Spleen (tissue), 11 donors: ENCODE data around the gene CHD2. TPM values are rescaled to one million over a fixed set of nuclear protein-coding genes. Genes with fewer than 3 reads are reported as not detected.
A peak's percentile ranks its signal among the peaks of the same experiment; 100 is the strongest.

Experiments
- DNase-seq: peaks from one replicate; pipeline ENCODE4 v3.0.0-alpha.2; 2020
- H3K27ac ChIP-seq, 8 donors: fragments of 200-600 bp; sonication (generic) in 7 of 8; 1 replicate in 4 of 8; 2 replicates in 4 of 8; pipeline versions ENCODE4 v1.5.0 to v1.8.0; 2016 to 2021; ENCODE audit warnings: inconsistent platforms in 4 of 8, mild to moderate bottlenecking in 4 of 8, moderate library complexity in 1 of 8
- H3K27me3 ChIP-seq, 7 donors: fragments of 200-600 bp; sonication (generic) in 6 of 7; replicated peaks in 1 of 7; 1 replicate in 4 of 7; 2 replicates in 3 of 7; pipeline versions ENCODE4 v1.5.0 to v1.8.0; 2016 to 2021; ENCODE audit warnings: inconsistent platforms in 3 of 7, mild to moderate bottlenecking in 1 of 7
- H3K36me3 ChIP-seq, 6 donors: fragments of 200-600 bp; sonication (generic) in 5 of 6; 1 replicate in 4 of 6; 2 replicates in 2 of 6; pipeline versions ENCODE4 v1.5.0 to v1.8.0; 2016 to 2021; ENCODE audit warnings: inconsistent platforms in 2 of 6
- H3K4me1 ChIP-seq, 6 donors: fragments of 200-600 bp; sonication (generic) in 5 of 6; 1 replicate in 3 of 6; 2 replicates in 3 of 6; pipeline versions ENCODE4 v1.5.0 to v1.8.0; 2016 to 2021; ENCODE audit warnings: inconsistent platforms in 3 of 6
- H3K4me3 ChIP-seq, 8 donors: fragments of 200-600 bp; sonication (generic) in 7 of 8; 1 replicate in 4 of 8; 2 replicates in 4 of 8; pipeline versions ENCODE4 v1.5.0 to v1.8.0; 2016 to 2021; ENCODE audit warnings: inconsistent platforms in 4 of 8, mild to moderate bottlenecking in 4 of 8, moderate library complexity in 2 of 8
- H3K9me3 ChIP-seq, 8 donors: fragments of 200-600 bp; sonication (generic) in 7 of 8; 1 replicate in 4 of 8; 2 replicates in 4 of 8; pipeline versions ENCODE4 v1.5.0 to v1.8.0; 2016 to 2021; ENCODE audit warnings: inconsistent platforms in 4 of 8
- POLR2A ChIP-seq, 3 donors: fragments of 450-650 bp; IDR thresholded peaks; one replicate each; pipeline ENCODE4 v1.5.1; 2017; ENCODE audit warnings: antibody characterized with exemption in 3 of 3, mild to moderate bottlenecking in 1 of 3
- POLR2AphosphoS5 ChIP-seq, 3 donors: sonication (generic); formaldehyde crosslinking; IDR thresholded peaks; one replicate each; pipeline ENCODE4 v1.5.1; 2017; ENCODE audit warnings: antibody characterized with exemption in 3 of 3
- WGBS, 5 donors: extraction: QIAGEN DNeasy Blood & Tissue Kit in 3 of 5; methylation state at CpG; one replicate each; pipeline versions ENCODE4 v1.1.5 to v1.1.7; 2013 to 2018; 5-methylcytosine and 5-hydroxymethylcytosine counted together
- intact Hi-C: fragments of 100-400 bp; cut with DNase I; formaldehyde crosslinking; loops from one replicate; pipeline ENCODE4 v1.15.0; 2023; ENCODE audit warnings: low total_unique reads
- polyA plus RNA-seq, 3 donors: library from polyadenylated mRNA; stranded (reverse); fragments of 200-250 nt; gene quantifications; one replicate each; pipeline ENCODE4 v1.2.1, GENCODE V29; 2013
- total RNA-seq, 7 donors: library from RNA; depleted of rRNA in 3 of 7; stranded (reverse); fragments of >200 nt in 3 of 7; fragmentation: NEBNext Ultra II Directional in 4 of 7; extraction: Animal tissue kit (Norgen Biotek cat#: 25700) in 4 of 7; gene quantifications; one replicate each; pipeline versions ENCODE4 v1.1.0 to v1.2.1, GENCODE V29; 2016 to 2021
- TF ChIP-seq, protein P1 (sequence below), 11 experiments: fragments of 200-600 bp in 7 of 11; fragments of 450-650 bp in 4 of 11; sonication (generic) in 4 of 11; IDR thresholded peaks in 8 of 11; conservative IDR thresholded peaks in 3 of 11; 1 replicate in 7 of 11; 2 replicates in 4 of 11; pipeline versions ENCODE4 v1.4.0 to v1.8.0; 2016 to 2021; ENCODE audit warnings: antibody characterized with exemption in 11 of 11, inconsistent platforms in 4 of 11, mild to moderate bottlenecking in 1 of 11
- donor health status: healthy with polysubstance abuse.
- donor health status: DM: no; HTN: no; CAD: no; lungs with moderate emphysema.
- donor health status: DM: no; HTN: no; CAD: no.
- donor health status: Bipolar disorder and iron deficiency.
- donor health status: healthy.
- donor health status: DM: no; HTN: no; CAD: no.
- donor health status: DM: yes; HTN: yes; CAD: no.

Gene CHD2
- total and polyA plus RNA-seq, 10 donors: 37.3 to 232 (median 170) TPM

DNA sequence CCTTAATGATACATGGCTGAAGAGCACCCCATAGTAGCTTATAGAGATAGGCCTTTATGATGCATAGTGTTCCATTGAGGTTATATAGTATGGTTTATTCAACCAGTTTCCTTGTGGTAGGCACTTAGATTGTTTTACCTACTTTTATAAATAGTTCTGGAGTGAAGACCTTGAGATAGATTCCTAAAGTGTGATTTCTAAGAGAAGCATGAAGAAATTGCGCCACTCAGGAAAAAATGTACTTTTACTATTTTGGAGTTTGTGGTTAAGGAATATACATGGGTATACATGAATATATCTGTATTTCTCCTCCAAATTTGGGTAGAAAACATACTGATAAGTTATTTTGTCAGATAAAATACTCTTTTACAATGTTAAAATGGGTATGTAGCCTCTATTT is 70.5 kb downstream of the CHD2 start:
- H3K27ac ChIP-seq: no peak overlapping the region
- no peaks in the 10 kb centered on the region for H3K9me3 ChIP-seq
- H3K36me3 ChIP-seq: peaks cover 10 to 99% (median 87%) of the 10 kb centered on the region in 6 donors
- no peak overlapping the region for H3K4me3 ChIP-seq
- no peaks in the 10 kb centered on the region for H3K27me3 ChIP-seq
- DNase-seq: no peak
- peaks cover 6 to 43% (median 10%) of the 10 kb centered on the region in 6 donors for H3K4me1 ChIP-seq
- 96 to 100% (median 97%) methylated on average over 1 of the region's 1 CpG for WGBS, 5 donors
- TF ChIP-seq, protein P1, sequence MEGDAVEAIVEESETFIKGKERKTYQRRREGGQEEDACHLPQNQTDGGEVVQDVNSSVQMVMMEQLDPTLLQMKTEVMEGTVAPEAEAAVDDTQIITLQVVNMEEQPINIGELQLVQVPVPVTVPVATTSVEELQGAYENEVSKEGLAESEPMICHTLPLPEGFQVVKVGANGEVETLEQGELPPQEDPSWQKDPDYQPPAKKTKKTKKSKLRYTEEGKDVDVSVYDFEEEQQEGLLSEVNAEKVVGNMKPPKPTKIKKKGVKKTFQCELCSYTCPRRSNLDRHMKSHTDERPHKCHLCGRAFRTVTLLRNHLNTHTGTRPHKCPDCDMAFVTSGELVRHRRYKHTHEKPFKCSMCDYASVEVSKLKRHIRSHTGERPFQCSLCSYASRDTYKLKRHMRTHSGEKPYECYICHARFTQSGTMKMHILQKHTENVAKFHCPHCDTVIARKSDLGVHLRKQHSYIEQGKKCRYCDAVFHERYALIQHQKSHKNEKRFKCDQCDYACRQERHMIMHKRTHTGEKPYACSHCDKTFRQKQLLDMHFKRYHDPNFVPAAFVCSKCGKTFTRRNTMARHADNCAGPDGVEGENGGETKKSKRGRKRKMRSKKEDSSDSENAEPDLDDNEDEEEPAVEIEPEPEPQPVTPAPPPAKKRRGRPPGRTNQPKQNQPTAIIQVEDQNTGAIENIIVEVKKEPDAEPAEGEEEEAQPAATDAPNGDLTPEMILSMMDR (IDR thresholded peaks at IDR 0.05 in 8 of 11, conservative IDR thresholded peaks at IDR 0.05 in 3 of 11): no peak
- TF ChIP-seq POLR2A (IDR thresholded peaks at IDR 0.05) (no peak), POLR2AphosphoS5 (IDR thresholded peaks at IDR 0.05) (no peak)
- intact Hi-C loops: no loop called here

DNA sequence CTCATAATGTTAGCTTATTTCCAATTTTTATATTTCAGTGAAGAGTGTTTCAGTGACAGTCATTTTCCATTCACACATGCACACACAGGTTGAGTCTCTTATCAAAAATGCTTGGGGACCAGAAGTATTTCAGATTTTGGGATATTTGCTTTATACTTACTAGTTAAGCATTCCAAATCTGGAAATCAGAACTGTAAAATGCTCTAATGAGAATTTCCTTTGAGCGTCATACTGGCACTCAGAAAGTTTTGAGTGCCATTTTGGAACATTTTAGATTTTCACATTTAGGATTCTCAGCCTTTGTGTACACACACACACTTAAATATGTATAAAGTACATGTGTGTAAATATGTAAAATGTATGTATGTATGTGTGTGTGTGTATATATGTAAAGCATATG is 71.0 kb downstream of the CHD2 start:
- Histone ChIP-seq H3K27ac (peak overlapping the region in 1 of 8 donors; percentile 28), H3K9me3 (no peaks in the 10 kb centered on the region), H3K4me3 (no peak overlapping the region), H3K36me3 (peaks cover 10 to 99% (median 89%) of the 10 kb centered on the region in 6 donors), H3K27me3 (no peaks in the 10 kb centered on the region), H3K4me1 (peaks cover 6 to 43% (median 10%) of the 10 kb centered on the region in 6 donors)
- intact Hi-C loops: no loop called here
- no peak for DNase-seq
- TF ChIP-seq, protein P1 (IDR thresholded peaks at IDR 0.05 in 8 of 11, conservative IDR thresholded peaks at IDR 0.05 in 3 of 11): no peak
- TF ChIP-seq POLR2A (IDR thresholded peaks at IDR 0.05) (no peak), POLR2AphosphoS5 (IDR thresholded peaks at IDR 0.05) (no peak)
- 94 to 100% (median 98%) methylated on average over 1 of the region's 1 CpG for WGBS, 5 donors

DNA sequence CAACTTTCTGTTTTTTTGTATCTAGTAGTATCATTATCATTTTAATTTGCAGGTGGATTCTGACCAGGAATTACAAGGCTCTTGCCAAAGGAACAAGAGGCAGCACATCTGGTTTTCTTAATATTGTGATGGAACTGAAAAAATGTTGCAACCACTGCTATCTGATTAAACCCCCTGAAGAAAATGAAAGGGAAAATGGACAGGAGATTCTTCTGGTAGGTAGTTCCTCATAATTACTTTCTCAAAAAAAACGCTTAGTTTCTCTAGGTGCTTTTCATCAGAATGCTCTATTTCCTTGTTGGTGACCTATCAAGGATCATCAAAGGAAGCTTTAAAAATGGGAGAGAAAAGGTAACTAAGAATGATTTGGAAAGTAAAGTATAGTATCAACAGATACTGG is 71.6 kb downstream of the CHD2 start:
- H3K36me3 ChIP-seq: peaks cover 10 to 99% (median 91%) of the 10 kb centered on the region in 6 donors

DNA sequence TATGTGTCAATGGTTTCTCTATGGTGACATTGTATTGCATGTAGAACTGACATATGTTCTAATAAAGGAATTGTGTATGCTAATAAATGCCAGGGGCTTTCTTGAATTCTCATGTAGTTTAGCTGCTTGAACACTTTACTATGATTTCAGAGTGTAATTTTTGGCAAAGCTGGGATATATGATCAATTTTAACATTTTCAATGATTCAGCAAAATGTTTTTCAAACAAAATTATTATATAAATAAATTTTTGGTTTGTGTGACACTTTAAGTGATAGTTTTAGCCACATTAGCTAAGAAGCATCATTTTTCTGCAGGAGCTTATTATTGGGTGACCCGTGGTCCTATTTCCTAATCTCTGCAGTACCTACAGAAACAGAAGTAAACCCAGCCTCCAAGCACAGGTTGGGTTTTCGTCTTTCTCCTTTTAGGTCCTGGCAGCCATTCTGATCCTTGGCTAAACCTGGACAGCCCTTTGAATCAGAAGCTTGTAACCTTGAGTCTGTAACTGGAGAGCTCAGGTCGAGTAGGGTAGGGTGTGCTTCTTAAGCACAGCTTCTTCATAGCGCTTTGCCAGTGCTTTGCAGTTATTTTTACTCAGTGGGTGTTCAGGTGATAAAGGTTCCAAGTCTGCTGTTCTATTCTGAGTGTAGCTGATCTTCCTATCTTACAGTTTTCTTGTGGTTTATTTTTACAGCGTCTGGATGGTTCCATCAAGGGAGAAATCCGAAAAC is 74.2 kb downstream of the CHD2 start:
- Histone ChIP-seq H3K4me1 (peaks cover 3 to 28% (median 10%) of the 10 kb centered on the region in 6 donors), H3K27ac (no peak overlapping the region), H3K9me3 (no peaks in the 10 kb centered on the region), H3K4me3 (no peak overlapping the region), H3K27me3 (no peaks in the 10 kb centered on the region), H3K36me3 (peaks cover 7 to 99% (median 90%) of the 10 kb centered on the region in 6 donors)
- TF ChIP-seq POLR2AphosphoS5 (IDR thresholded peaks at IDR 0.05): no peak
- no peak for TF ChIP-seq POLR2A (IDR thresholded peaks at IDR 0.05)
- TF ChIP-seq, protein P1 (IDR thresholded peaks at IDR 0.05 in 8 of 11, conservative IDR thresholded peaks at IDR 0.05 in 3 of 11): no peak
- no peak for DNase-seq
- intact Hi-C loops: no loop called here
- 91 to 94% (median 93%) methylated on average over 6 of the region's 6 CpGs for WGBS, 5 donors

More for the DNA sequence above, 71.6 kb downstream of the CHD2 start:
- 44 to 66% (median 55%) methylated on average over 1 of the region's 1 CpG for WGBS, 5 donors
- Histone ChIP-seq H3K4me1 (peaks cover 6 to 43% (median 10%) of the 10 kb centered on the region in 6 donors), H3K27me3 (no peaks in the 10 kb centered on the region), H3K4me3 (no peak overlapping the region), H3K9me3 (no peaks in the 10 kb centered on the region), H3K27ac (peak overlapping the region in 1 of 8 donors; percentile 28)
- DNase-seq: no peak
- TF ChIP-seq, protein P1 (IDR thresholded peaks at IDR 0.05 in 8 of 11, conservative IDR thresholded peaks at IDR 0.05 in 3 of 11): no peak
- intact Hi-C loops: no loop called here
